Stimulated activated CD4-positive, alpha-beta T cell treated with anti-CD3 and anti-CD28 coated beads, Interleukin-2, amount 100 ng/mL, for 24 hours (primary cell): ENCODE measurements around the gene ZDHHC6.
A peak's percentile ranks its signal among the peaks of the same experiment; 100 is the strongest.
"Not testable (repeated sequence)": the region's sequence is repeated elsewhere in the genome, so short reads cannot be mapped to it uniquely, and the experiment has no call there.

Experiments used
- DNase-seq, 2 donors: peaks; one replicate each; pipeline ENCODE4 v3.0.0-alpha.2; 2020

Gene ZDHHC6

GRCh38 chr10:112446855-112447619 lies at the start of gene ZDHHC6, which contains the start of gene VTI1A:
Gene ZDHHC6, minus strand, starts transcription at chr10:112446914. Its CDS starts 1,478 bp downstream, at chr10:112445436.
Gene VTI1A, plus strand, starts transcription at chr10:112447215. Its CDS starts 159 bp downstream, at chr10:112447374.
- peak; percentile 83 to 86 for DNase-seq

GRCh38 chr10:112492736-112493135 lies 46.0 kb upstream of the ZDHHC6 start:
- no peak for DNase-seq

GRCh38 chr10:112491144-112491543 lies 44.4 kb upstream of the ZDHHC6 start:
- no peak for DNase-seq

GRCh38 chr10:112490545-112490944 lies 43.8 kb upstream of the ZDHHC6 start:
- DNase-seq, result no peak

GRCh38 chr10:112487964-112488363 lies 41.2 kb upstream of the ZDHHC6 start:
- DNase-seq, result no peak

GRCh38 chr10:112484399-112484798 lies 37.7 kb upstream of the ZDHHC6 start:
- DNase-seq, result no peak

- DNase-seq, result no peak
Observed at GRCh38 chr10:112481602-112482001, 34.9 kb upstream of the ZDHHC6 start.

GRCh38 chr10:112475575-112476218 lies 29.0 kb upstream of the ZDHHC6 start:
- DNase-seq, result no peak

GRCh38 chr10:112471878-112472487 lies 25.3 kb upstream of the ZDHHC6 start:
- no peak for DNase-seq

GRCh38 chr10:112467541-112468075 lies 20.9 kb upstream of the ZDHHC6 start:
- DNase-seq, result no peak

- DNase-seq, result no peak
Observed at GRCh38 chr10:112466802-112467201, 20.1 kb upstream of the ZDHHC6 start.

- no peak for DNase-seq
Observed at GRCh38 chr10:112465299-112465883, 18.7 kb upstream of the ZDHHC6 start.

GRCh38 chr10:112464074-112464473 lies 17.4 kb upstream of the ZDHHC6 start:
- not testable (repeated sequence) for DNase-seq

GRCh38 chr10:112461029-112461887 lies 14.5 kb upstream of the ZDHHC6 start:
- DNase-seq, result peak; percentile 32 to 37

GRCh38 chr10:112460366-112460765 lies 13.7 kb upstream of the ZDHHC6 start:
- DNase-seq, result no peak

GRCh38 chr10:112456533-112456932 lies 9.8 kb upstream of the ZDHHC6 start:
- DNase-seq, result no peak

GRCh38 chr10:112454910-112455779 lies 8.4 kb upstream of the ZDHHC6 start:
- DNase-seq, result no peak

GRCh38 chr10:112448888-112449287 lies 2.2 kb upstream of the ZDHHC6 start:
- no peak for DNase-seq

- DNase-seq, result no peak
Observed at GRCh38 chr10:112447620-112447928, 860 bp upstream of the ZDHHC6 start.

GRCh38 chr10:112446055-112446854 lies 459 bp downstream of the ZDHHC6 start:
- DNase-seq, result peak in 1 of 2 donors; percentile 18
